ENCODE data around the gene TSNAX. TPM values are rescaled to one million over a fixed set of nuclear protein-coding genes. Genes with fewer than 3 reads are reported as not detected.

The TSNAX gene
- total RNA-seq, 1 donor from 2014 or later: 44.1 TPM

- H3K36me3 Mint-ChIP-seq (ENCODE audit: unreplicated experiment): no peaks in the 10 kb centered on the region
- H3K27me3 Mint-ChIP-seq (ENCODE audit: unreplicated experiment): no peaks in the 10 kb centered on the region
- no peak overlapping the region for H3K27ac Mint-ChIP-seq (ENCODE audit: unreplicated experiment)
- H3K4me3 Mint-ChIP-seq (ENCODE audit: unreplicated experiment): no peak overlapping the region
- no peak for DNase-seq (ENCODE audit: extremely low spot score, unreplicated experiment)
- peaks cover 25% of the 10 kb centered on the region for H3K4me1 Mint-ChIP-seq (ENCODE audit: unreplicated experiment)
- no peaks in the 10 kb centered on the region for H3K9me3 Mint-ChIP-seq (ENCODE audit: unreplicated experiment)
- TF ChIP-seq CTCF (IDR thresholded peaks at IDR 0.05): no peak
These were observed 72.0 kb downstream of the TSNAX start for GRCh38 chr1:231600458-231600976.

- no peak for TF ChIP-seq CTCF (IDR thresholded peaks at IDR 0.05)
- peaks cover 3% of the 10 kb centered on the region for H3K27me3 Mint-ChIP-seq (ENCODE audit: unreplicated experiment)
- no peak for DNase-seq (ENCODE audit: extremely low spot score, unreplicated experiment)
- no peaks in the 10 kb centered on the region for H3K9me3 Mint-ChIP-seq (ENCODE audit: unreplicated experiment)
- H3K4me1 Mint-ChIP-seq (ENCODE audit: unreplicated experiment): peaks cover 10% of the 10 kb centered on the region
- no peak overlapping the region for H3K4me3 Mint-ChIP-seq (ENCODE audit: unreplicated experiment)
- no peaks in the 10 kb centered on the region for H3K36me3 Mint-ChIP-seq (ENCODE audit: unreplicated experiment)
- no peak overlapping the region for H3K27ac Mint-ChIP-seq (ENCODE audit: unreplicated experiment)
These were observed 73.6 kb downstream of the TSNAX start for GRCh38 chr1:231601824-231602672.

- peaks cover 3% of the 10 kb centered on the region for H3K27me3 Mint-ChIP-seq (ENCODE audit: unreplicated experiment)
- H3K36me3 Mint-ChIP-seq (ENCODE audit: unreplicated experiment): no peaks in the 10 kb centered on the region
- DNase-seq (ENCODE audit: extremely low spot score, unreplicated experiment): no peak
- no peak for TF ChIP-seq CTCF (IDR thresholded peaks at IDR 0.05)
- H3K4me3 Mint-ChIP-seq (ENCODE audit: unreplicated experiment): no peak overlapping the region
- no peak overlapping the region for H3K27ac Mint-ChIP-seq (ENCODE audit: unreplicated experiment)
- no peaks in the 10 kb centered on the region for H3K9me3 Mint-ChIP-seq (ENCODE audit: unreplicated experiment)
- H3K4me1 Mint-ChIP-seq (ENCODE audit: unreplicated experiment): peaks cover 10% of the 10 kb centered on the region
These were observed 74.2 kb downstream of the TSNAX start for GRCh38 chr1:231602673-231602984.

GRCh38 chr1:231603598-231604275 is 75.3 kb downstream of the TSNAX start:
- Mint-ChIP-seq H3K36me3 (ENCODE audit: unreplicated experiment) (peaks cover 3% of the 10 kb centered on the region), H3K4me3 (ENCODE audit: unreplicated experiment) (peak overlapping the region; percentile 82), H3K4me1 (ENCODE audit: unreplicated experiment) (peaks cover 10% of the 10 kb centered on the region), H3K27ac (ENCODE audit: unreplicated experiment) (no peak overlapping the region), H3K27me3 (ENCODE audit: unreplicated experiment) (peaks cover 3% of the 10 kb centered on the region), H3K9me3 (ENCODE audit: unreplicated experiment) (no peaks in the 10 kb centered on the region)
- peak; percentile 78 for TF ChIP-seq CTCF (IDR thresholded peaks at IDR 0.05)
- DNase-seq (ENCODE audit: extremely low spot score, unreplicated experiment): no peak

GRCh38 chr1:231604276-231604621 is 75.8 kb downstream of the TSNAX start:
- no peak for DNase-seq (ENCODE audit: extremely low spot score, unreplicated experiment)
- no peak for TF ChIP-seq CTCF (IDR thresholded peaks at IDR 0.05)
- Mint-ChIP-seq H3K36me3 (ENCODE audit: unreplicated experiment) (peaks cover 3% of the 10 kb centered on the region), H3K9me3 (ENCODE audit: unreplicated experiment) (no peaks in the 10 kb centered on the region), H3K4me1 (ENCODE audit: unreplicated experiment) (peaks cover 10% of the 10 kb centered on the region), H3K27me3 (ENCODE audit: unreplicated experiment) (peaks cover 3% of the 10 kb centered on the region), H3K27ac (ENCODE audit: unreplicated experiment) (no peak overlapping the region), H3K4me3 (ENCODE audit: unreplicated experiment) (peak overlapping the region; percentile 82)

All from osteocyte (in vitro differentiated cells).